HEK293T (cell line): ENCODE data around the gene ZC3H12C.

Source experiments
- BHLHE40 ChIP-seq: fragments of 450-650 bp; IDR thresholded peaks from 2 replicates; pipeline ENCODE4 v1.6.1; 2016; ENCODE audit warnings: mild to moderate bottlenecking, moderate library complexity, borderline replicate concordance
- CTBP1 ChIP-seq: fragments of 450-650 bp; IDR thresholded peaks from 2 replicates; pipeline ENCODE4 v1.6.1; 2016; ENCODE audit warnings: borderline replicate concordance
- FOXA1 ChIP-seq: fragments of 450-650 bp; IDR thresholded peaks from 2 replicates; pipeline ENCODE4 v1.6.1; 2016; ENCODE audit warnings: mild to moderate bottlenecking
- FOXM1 ChIP-seq: fragments of 450-650 bp; IDR thresholded peaks from 2 replicates; pipeline ENCODE4 v1.6.1; 2017; ENCODE audit warnings: mild to moderate bottlenecking, borderline replicate concordance
- L3MBTL2 ChIP-seq: fragments of 450-650 bp; conservative IDR thresholded peaks from 2 replicates; pipeline ENCODE4 v1.6.1; 2016; ENCODE audit warnings: mild to moderate bottlenecking
- PKNOX1 ChIP-seq: fragments of 450-650 bp; IDR thresholded peaks from 2 replicates; pipeline ENCODE4 v1.6.1; 2016
- SP1 ChIP-seq: fragments of 450-650 bp; IDR thresholded peaks from 2 replicates; pipeline ENCODE4 v1.6.1; 2017

- TF ChIP-seq FOXM1 (no peak), PKNOX1 (no peak), SP1 (no peak), CTBP1 (no peak), L3MBTL2 (no peak), FOXA1 (no peak), BHLHE40 (no peak)
These were observed 83.3 kb downstream of the ZC3H12C start for GRCh38 chr11:110176366-110177085.
